Measurements from ENCODE around the gene CDYL2. TPM values are rescaled to one million over a fixed set of nuclear protein-coding genes. Genes with fewer than 3 reads are reported as not detected.

The CDYL2 gene
- total RNA-seq, 1 experiment from 2014 or later = 7.6 TPM

DNA sequence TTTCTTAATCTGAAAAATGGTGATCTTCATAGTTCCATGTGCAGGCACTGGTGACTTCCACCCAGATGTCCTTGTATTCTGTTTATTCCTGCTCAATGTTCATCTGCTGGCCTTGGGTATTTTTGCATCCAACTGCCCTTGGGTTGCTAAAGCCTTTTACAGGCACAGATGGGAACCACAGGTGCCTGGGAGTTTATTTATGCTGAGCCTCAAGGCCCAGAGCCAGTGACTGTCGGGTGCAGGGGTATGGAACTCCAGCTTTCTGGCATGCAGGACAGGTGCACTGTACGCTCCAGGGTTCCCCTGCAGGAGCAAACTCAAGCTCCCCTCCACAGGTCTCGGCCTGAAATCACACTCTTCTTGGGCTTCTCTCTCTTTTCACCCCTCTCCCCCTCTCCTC is 241.3 kb downstream of the CDYL2 start:
- H3K27me3 ChIP-seq (ENCODE audit: low read length) = no peaks in the 10 kb centered on the region
- no peak for DNase-seq
- no peaks in the 10 kb centered on the region for H4K20me1 ChIP-seq (ENCODE audit: low read length)
- intact Hi-C loops (cut with micrococcal nuclease) = no loop called here
- no peak overlapping the region for H3K9ac ChIP-seq (ENCODE audit: low read length)
- no peaks in the 10 kb centered on the region for H3K9me2 ChIP-seq (replicated peaks; ENCODE audit: low read length)
- no peak for TF ChIP-seq EZH2 (IDR thresholded peaks at IDR 0.05; ENCODE audit: low read length, unreplicated experiment)
- TF ChIP-seq, protein P1, sequence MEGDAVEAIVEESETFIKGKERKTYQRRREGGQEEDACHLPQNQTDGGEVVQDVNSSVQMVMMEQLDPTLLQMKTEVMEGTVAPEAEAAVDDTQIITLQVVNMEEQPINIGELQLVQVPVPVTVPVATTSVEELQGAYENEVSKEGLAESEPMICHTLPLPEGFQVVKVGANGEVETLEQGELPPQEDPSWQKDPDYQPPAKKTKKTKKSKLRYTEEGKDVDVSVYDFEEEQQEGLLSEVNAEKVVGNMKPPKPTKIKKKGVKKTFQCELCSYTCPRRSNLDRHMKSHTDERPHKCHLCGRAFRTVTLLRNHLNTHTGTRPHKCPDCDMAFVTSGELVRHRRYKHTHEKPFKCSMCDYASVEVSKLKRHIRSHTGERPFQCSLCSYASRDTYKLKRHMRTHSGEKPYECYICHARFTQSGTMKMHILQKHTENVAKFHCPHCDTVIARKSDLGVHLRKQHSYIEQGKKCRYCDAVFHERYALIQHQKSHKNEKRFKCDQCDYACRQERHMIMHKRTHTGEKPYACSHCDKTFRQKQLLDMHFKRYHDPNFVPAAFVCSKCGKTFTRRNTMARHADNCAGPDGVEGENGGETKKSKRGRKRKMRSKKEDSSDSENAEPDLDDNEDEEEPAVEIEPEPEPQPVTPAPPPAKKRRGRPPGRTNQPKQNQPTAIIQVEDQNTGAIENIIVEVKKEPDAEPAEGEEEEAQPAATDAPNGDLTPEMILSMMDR (conservative IDR thresholded peaks at IDR 0.05; ENCODE audit: low read depth, low read length) = no peak
- TF ChIP-seq EZH2phosphoT487 (IDR thresholded peaks at IDR 0.05; ENCODE audit: borderline replicate concordance, low read length) = no peak
- H3K4me3 ChIP-seq (ENCODE audit: low read length) = no peak overlapping the region
- H3K9me3 ChIP-seq (ENCODE audit: low read length) = no peaks in the 10 kb centered on the region
- ATAC-seq = no peak
- ChIA-PET CTCF (no interaction called here), POLR2A (ENCODE audit: unreplicated experiment) (no interaction called here)
- no peak overlapping the region for H2AFZ ChIP-seq (ENCODE audit: low read length)
- H3F3A ChIP-seq (ENCODE audit: low read length, unreplicated experiment) = no peaks in the 10 kb centered on the region
- no TSS peak for BruUV-seq (replicated peaks)
- H3K79me2 ChIP-seq (ENCODE audit: low read length) = no peaks in the 10 kb centered on the region
- H3K4me1 ChIP-seq (ENCODE audit: insufficient read depth, low read length) = peaks cover 14% of the 10 kb centered on the region
- H3K27ac ChIP-seq (ENCODE audit: low read length) = no peak overlapping the region
- no peak overlapping the region for H3K4me2 ChIP-seq (ENCODE audit: low read length)
- H3K36me3 ChIP-seq (ENCODE audit: low read depth, low read length) = no peaks in the 10 kb centered on the region

DNA sequence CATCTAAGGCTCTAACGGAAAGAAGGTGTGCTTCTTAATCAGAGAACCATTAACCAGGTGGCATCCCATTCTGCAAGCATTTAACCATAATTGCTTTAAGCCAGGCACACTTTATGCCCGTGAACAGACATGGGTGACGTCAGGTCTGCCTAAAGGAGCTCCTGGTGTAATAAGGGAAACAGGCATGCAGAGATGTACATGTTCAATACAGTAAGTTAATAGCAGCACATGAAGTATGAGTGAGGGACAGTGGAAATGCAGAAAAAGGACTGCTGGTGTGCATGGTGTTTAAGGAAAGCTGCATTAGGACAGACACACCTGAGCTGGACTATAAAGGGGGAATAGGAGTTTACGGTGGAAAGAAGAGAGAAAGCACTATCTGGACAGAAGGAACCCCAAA is 245.0 kb downstream of the CDYL2 start:
- ChIA-PET POLR2A (ENCODE audit: unreplicated experiment) (no interaction called here), CTCF (no interaction called here)
- Histone ChIP-seq H3F3A (ENCODE audit: low read length, unreplicated experiment) (no peaks in the 10 kb centered on the region), H3K4me1 (ENCODE audit: insufficient read depth, low read length) (no peaks in the 10 kb centered on the region), H3K9me2 (replicated peaks; ENCODE audit: low read length) (no peaks in the 10 kb centered on the region), H3K9ac (ENCODE audit: low read length) (no peak overlapping the region), H2AFZ (ENCODE audit: low read length) (no peak overlapping the region), H3K9me3 (ENCODE audit: low read length) (no peaks in the 10 kb centered on the region), H3K4me2 (ENCODE audit: low read length) (no peak overlapping the region), H4K20me1 (ENCODE audit: low read length) (no peaks in the 10 kb centered on the region), H3K79me2 (ENCODE audit: low read length) (no peaks in the 10 kb centered on the region), H3K27ac (ENCODE audit: low read length) (no peak overlapping the region), H3K27me3 (ENCODE audit: low read length) (no peaks in the 10 kb centered on the region), H3K4me3 (ENCODE audit: low read length) (no peak overlapping the region), H3K36me3 (ENCODE audit: low read depth, low read length) (no peaks in the 10 kb centered on the region)
- no peak for DNase-seq
- TF ChIP-seq EZH2phosphoT487 (IDR thresholded peaks at IDR 0.05; ENCODE audit: borderline replicate concordance, low read length) (no peak), EZH2 (IDR thresholded peaks at IDR 0.05; ENCODE audit: low read length, unreplicated experiment) (no peak)
- TF ChIP-seq, protein P1 (conservative IDR thresholded peaks at IDR 0.05; ENCODE audit: low read depth, low read length) = no peak
- intact Hi-C loops (cut with micrococcal nuclease) = no loop called here
- no TSS peak for BruUV-seq (replicated peaks)
- no peak for ATAC-seq

DNA sequence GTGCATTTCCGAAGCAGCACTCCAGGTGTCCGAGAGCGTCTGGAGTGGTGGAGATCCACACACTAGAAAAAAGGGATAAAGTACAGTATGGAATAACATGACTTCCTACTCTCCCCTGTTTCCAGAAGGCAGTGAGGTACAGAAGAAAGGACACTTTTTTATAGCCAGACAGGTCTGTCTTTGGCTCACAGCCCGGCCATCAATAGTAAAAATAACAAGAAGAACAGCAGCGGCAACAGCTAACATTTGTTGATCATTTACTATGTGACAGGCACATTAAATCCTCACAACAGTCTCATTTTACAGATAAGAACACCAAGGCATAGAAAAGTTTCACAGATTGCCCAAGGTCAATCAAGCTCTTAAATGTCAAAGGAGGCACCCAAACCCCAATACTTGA is 247.4 kb downstream of the CDYL2 start:
- BruUV-seq (replicated peaks) = no TSS peak
- H3K9me3 ChIP-seq (ENCODE audit: low read length) = no peaks in the 10 kb centered on the region
- no peak overlapping the region for H3K4me3 ChIP-seq (ENCODE audit: low read length)
- intact Hi-C loops (cut with micrococcal nuclease) = no loop called here
- H3K27ac ChIP-seq (ENCODE audit: low read length) = no peak overlapping the region
- no peaks in the 10 kb centered on the region for H3K27me3 ChIP-seq (ENCODE audit: low read length)
- ChIA-PET POLR2A (ENCODE audit: unreplicated experiment) (no interaction called here), CTCF (no interaction called here)
- H3K79me2 ChIP-seq (ENCODE audit: low read length) = no peaks in the 10 kb centered on the region
- no peak overlapping the region for H3K9ac ChIP-seq (ENCODE audit: low read length)
- H3F3A ChIP-seq (ENCODE audit: low read length, unreplicated experiment) = no peaks in the 10 kb centered on the region
- DNase-seq = no peak
- H2AFZ ChIP-seq (ENCODE audit: low read length) = no peak overlapping the region
- TF ChIP-seq EZH2 (IDR thresholded peaks at IDR 0.05; ENCODE audit: low read length, unreplicated experiment) (no peak), EZH2phosphoT487 (IDR thresholded peaks at IDR 0.05; ENCODE audit: borderline replicate concordance, low read length) (no peak)
- TF ChIP-seq, protein P1 (conservative IDR thresholded peaks at IDR 0.05; ENCODE audit: low read depth, low read length) = no peak
- H3K4me2 ChIP-seq (ENCODE audit: low read length) = no peak overlapping the region
- H4K20me1 ChIP-seq (ENCODE audit: low read length) = no peaks in the 10 kb centered on the region
- H3K4me1 ChIP-seq (ENCODE audit: insufficient read depth, low read length) = no peaks in the 10 kb centered on the region
- no peaks in the 10 kb centered on the region for H3K36me3 ChIP-seq (ENCODE audit: low read depth, low read length)
- no peak for ATAC-seq
- H3K9me2 ChIP-seq (replicated peaks; ENCODE audit: low read length) = no peaks in the 10 kb centered on the region
